Measurements from ENCODE around the gene IKZF1. TPM values are rescaled to one million over a fixed set of nuclear protein-coding genes. Genes with fewer than 3 reads are reported as not detected.

Gene IKZF1
- total RNA-seq, 1 donor from 2014 or later, result 0.86 TPM

- Mint-ChIP-seq H3K4me3 (ENCODE audit: unreplicated experiment) (no peak overlapping the region), H3K4me1 (ENCODE audit: low read depth, unreplicated experiment) (peaks cover 6% of the 10 kb centered on the region), H3K27ac (ENCODE audit: unreplicated experiment) (no peak overlapping the region), H3K36me3 (ENCODE audit: low read depth, unreplicated experiment) (peaks cover 3% of the 10 kb centered on the region), H3K27me3 (ENCODE audit: low read depth, unreplicated experiment) (peaks cover 26% of the 10 kb centered on the region), H3K9me3 (ENCODE audit: unreplicated experiment) (peaks cover 2% of the 10 kb centered on the region)
- DNase-seq (ENCODE audit: low read depth), result no peak
- no peak for TF ChIP-seq EZH2 (IDR thresholded peaks at IDR 0.05; ENCODE audit: insufficient read depth, low read length)
- TF ChIP-seq, protein P1, sequence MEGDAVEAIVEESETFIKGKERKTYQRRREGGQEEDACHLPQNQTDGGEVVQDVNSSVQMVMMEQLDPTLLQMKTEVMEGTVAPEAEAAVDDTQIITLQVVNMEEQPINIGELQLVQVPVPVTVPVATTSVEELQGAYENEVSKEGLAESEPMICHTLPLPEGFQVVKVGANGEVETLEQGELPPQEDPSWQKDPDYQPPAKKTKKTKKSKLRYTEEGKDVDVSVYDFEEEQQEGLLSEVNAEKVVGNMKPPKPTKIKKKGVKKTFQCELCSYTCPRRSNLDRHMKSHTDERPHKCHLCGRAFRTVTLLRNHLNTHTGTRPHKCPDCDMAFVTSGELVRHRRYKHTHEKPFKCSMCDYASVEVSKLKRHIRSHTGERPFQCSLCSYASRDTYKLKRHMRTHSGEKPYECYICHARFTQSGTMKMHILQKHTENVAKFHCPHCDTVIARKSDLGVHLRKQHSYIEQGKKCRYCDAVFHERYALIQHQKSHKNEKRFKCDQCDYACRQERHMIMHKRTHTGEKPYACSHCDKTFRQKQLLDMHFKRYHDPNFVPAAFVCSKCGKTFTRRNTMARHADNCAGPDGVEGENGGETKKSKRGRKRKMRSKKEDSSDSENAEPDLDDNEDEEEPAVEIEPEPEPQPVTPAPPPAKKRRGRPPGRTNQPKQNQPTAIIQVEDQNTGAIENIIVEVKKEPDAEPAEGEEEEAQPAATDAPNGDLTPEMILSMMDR (IDR thresholded peaks at IDR 0.05; ENCODE audit: insufficient read depth, low read depth, low read length), result no peak
- Histone ChIP-seq H3K9me3 (ENCODE audit: insufficient read depth, low read depth, low read length) (no peaks in the 10 kb centered on the region), H3K4me2 (ENCODE audit: low read length) (no peak overlapping the region), H2AFZ (ENCODE audit: low read depth, low read length) (no peak overlapping the region), H3K27me3 (ENCODE audit: insufficient read depth, low read length) (peaks cover 10% of the 10 kb centered on the region), H3K27ac (ENCODE audit: low read depth, low read length) (no peak overlapping the region), H3K4me3 (ENCODE audit: insufficient read depth, low read depth, low read length) (no peak overlapping the region), H3K9ac (ENCODE audit: low read length) (no peak overlapping the region), H3K36me3 (ENCODE audit: insufficient read depth, low read length) (no peaks in the 10 kb centered on the region), H3K4me1 (ENCODE audit: insufficient read depth, low read length) (no peaks in the 10 kb centered on the region), H4K20me1 (ENCODE audit: insufficient read depth, low read length) (no peaks in the 10 kb centered on the region), H3K79me2 (ENCODE audit: insufficient read depth, low read length) (no peaks in the 10 kb centered on the region)
- FAIRE-seq, result no peak
Measured at GRCh38 chr7:50310956-50311355, 6.4 kb downstream of the IKZF1 start.

GRCh38 chr7:50312250-50313162 is 8.0 kb downstream of the IKZF1 start:
- peaks cover 3% of the 10 kb centered on the region for H3K36me3 Mint-ChIP-seq (ENCODE audit: low read depth, unreplicated experiment)
- TF ChIP-seq, protein P1 (IDR thresholded peaks at IDR 0.05; ENCODE audit: insufficient read depth, low read depth, low read length), result no peak
- no peak for TF ChIP-seq EZH2 (IDR thresholded peaks at IDR 0.05; ENCODE audit: insufficient read depth, low read length)
- H3K27ac Mint-ChIP-seq (ENCODE audit: unreplicated experiment), result no peak overlapping the region
- H3K4me3 Mint-ChIP-seq (ENCODE audit: unreplicated experiment), result no peak overlapping the region
- no peak overlapping the region for H2AFZ ChIP-seq (ENCODE audit: low read depth, low read length)
- H3K36me3 ChIP-seq (ENCODE audit: insufficient read depth, low read length), result no peaks in the 10 kb centered on the region
- no peak overlapping the region for H3K4me2 ChIP-seq (ENCODE audit: low read length)
- peaks cover 22% of the 10 kb centered on the region for H3K27me3 Mint-ChIP-seq (ENCODE audit: low read depth, unreplicated experiment)
- no peak overlapping the region for H3K9ac ChIP-seq (ENCODE audit: low read length)
- no peak for DNase-seq (ENCODE audit: low read depth)
- no peaks in the 10 kb centered on the region for H3K79me2 ChIP-seq (ENCODE audit: insufficient read depth, low read length)
- no peak overlapping the region for H3K27ac ChIP-seq (ENCODE audit: low read depth, low read length)
- H3K4me1 ChIP-seq (ENCODE audit: insufficient read depth, low read length), result no peaks in the 10 kb centered on the region
- no peak for FAIRE-seq
- no peaks in the 10 kb centered on the region for H3K9me3 ChIP-seq (ENCODE audit: insufficient read depth, low read depth, low read length)
- H4K20me1 ChIP-seq (ENCODE audit: insufficient read depth, low read length), result no peaks in the 10 kb centered on the region
- peaks cover 3% of the 10 kb centered on the region for H3K27me3 ChIP-seq (ENCODE audit: insufficient read depth, low read length)
- H3K4me3 ChIP-seq (ENCODE audit: insufficient read depth, low read depth, low read length), result no peak overlapping the region
- H3K4me1 Mint-ChIP-seq (ENCODE audit: low read depth, unreplicated experiment), result peaks cover 6% of the 10 kb centered on the region
- H3K9me3 Mint-ChIP-seq (ENCODE audit: unreplicated experiment), result peaks cover 2% of the 10 kb centered on the region
